ENCODE measurements around the gene NKX3-2.

GRCh38 chr4:13533670-13534343 is 10.5 kb downstream of the NKX3-2 start:
- no peak for TF ChIP-seq EP300 (IDR thresholded peaks at IDR 0.05)
- TF ChIP-seq, protein P1, sequence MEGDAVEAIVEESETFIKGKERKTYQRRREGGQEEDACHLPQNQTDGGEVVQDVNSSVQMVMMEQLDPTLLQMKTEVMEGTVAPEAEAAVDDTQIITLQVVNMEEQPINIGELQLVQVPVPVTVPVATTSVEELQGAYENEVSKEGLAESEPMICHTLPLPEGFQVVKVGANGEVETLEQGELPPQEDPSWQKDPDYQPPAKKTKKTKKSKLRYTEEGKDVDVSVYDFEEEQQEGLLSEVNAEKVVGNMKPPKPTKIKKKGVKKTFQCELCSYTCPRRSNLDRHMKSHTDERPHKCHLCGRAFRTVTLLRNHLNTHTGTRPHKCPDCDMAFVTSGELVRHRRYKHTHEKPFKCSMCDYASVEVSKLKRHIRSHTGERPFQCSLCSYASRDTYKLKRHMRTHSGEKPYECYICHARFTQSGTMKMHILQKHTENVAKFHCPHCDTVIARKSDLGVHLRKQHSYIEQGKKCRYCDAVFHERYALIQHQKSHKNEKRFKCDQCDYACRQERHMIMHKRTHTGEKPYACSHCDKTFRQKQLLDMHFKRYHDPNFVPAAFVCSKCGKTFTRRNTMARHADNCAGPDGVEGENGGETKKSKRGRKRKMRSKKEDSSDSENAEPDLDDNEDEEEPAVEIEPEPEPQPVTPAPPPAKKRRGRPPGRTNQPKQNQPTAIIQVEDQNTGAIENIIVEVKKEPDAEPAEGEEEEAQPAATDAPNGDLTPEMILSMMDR (IDR thresholded peaks at IDR 0.05) = no peak

Data from upper lobe of left lung (tissue), 4 donors.